ENCODE measurements around the gene CTTNBP2NL. TPM values are rescaled to one million over a fixed set of nuclear protein-coding genes. Genes with fewer than 3 reads are reported as not detected.

Gene CTTNBP2NL
- total RNA-seq, 4 donors from 2014 or later, result 23.0 to 58.3 (median 31.5) TPM

- DNase-seq (ENCODE audit: low spot score), result peak; percentile 34
- peak; percentile 70 for ATAC-seq (ENCODE audit: low FRiP score)
- TF ChIP-seq, protein P1, sequence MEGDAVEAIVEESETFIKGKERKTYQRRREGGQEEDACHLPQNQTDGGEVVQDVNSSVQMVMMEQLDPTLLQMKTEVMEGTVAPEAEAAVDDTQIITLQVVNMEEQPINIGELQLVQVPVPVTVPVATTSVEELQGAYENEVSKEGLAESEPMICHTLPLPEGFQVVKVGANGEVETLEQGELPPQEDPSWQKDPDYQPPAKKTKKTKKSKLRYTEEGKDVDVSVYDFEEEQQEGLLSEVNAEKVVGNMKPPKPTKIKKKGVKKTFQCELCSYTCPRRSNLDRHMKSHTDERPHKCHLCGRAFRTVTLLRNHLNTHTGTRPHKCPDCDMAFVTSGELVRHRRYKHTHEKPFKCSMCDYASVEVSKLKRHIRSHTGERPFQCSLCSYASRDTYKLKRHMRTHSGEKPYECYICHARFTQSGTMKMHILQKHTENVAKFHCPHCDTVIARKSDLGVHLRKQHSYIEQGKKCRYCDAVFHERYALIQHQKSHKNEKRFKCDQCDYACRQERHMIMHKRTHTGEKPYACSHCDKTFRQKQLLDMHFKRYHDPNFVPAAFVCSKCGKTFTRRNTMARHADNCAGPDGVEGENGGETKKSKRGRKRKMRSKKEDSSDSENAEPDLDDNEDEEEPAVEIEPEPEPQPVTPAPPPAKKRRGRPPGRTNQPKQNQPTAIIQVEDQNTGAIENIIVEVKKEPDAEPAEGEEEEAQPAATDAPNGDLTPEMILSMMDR (IDR thresholded peaks at IDR 0.05), result no peak
These were observed 35.9 kb upstream of the CTTNBP2NL start for GRCh38 chr1:112359961-112360767.

- TF ChIP-seq, protein P1 (IDR thresholded peaks at IDR 0.05), result no peak
- DNase-seq (ENCODE audit: low spot score), result no peak
These were observed 32.4 kb upstream of the CTTNBP2NL start for GRCh38 chr1:112363636-112364035.

DNA sequence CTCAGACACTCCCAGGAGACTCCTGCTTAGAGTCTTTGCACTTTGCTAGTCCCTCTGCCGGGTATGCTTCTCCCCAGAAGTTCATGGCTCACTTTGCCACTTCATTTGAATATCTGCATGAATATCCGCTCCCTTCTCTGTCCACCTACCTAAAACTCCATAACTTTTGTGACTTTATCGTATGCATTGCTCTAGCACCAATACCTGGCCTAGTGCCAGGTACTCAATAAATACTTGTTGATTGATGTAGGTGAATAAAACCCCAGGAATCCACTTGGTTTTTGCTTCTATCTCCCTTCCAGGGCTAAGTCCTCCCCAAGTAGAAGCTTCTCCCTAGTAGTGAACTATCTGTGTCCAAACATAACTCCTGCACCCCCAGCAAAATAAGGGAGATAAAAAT lies 27.8 kb upstream of the CTTNBP2NL start:
- DNase-seq (ENCODE audit: low spot score) (no peak), ATAC-seq (ENCODE audit: low FRiP score) (no peak)
- TF ChIP-seq, protein P1 (IDR thresholded peaks at IDR 0.05), result no peak

More at GRCh38 chr1:112363636-112364035, 32.4 kb upstream of the CTTNBP2NL start:
- ATAC-seq (ENCODE audit: low FRiP score), result no peak

DNA sequence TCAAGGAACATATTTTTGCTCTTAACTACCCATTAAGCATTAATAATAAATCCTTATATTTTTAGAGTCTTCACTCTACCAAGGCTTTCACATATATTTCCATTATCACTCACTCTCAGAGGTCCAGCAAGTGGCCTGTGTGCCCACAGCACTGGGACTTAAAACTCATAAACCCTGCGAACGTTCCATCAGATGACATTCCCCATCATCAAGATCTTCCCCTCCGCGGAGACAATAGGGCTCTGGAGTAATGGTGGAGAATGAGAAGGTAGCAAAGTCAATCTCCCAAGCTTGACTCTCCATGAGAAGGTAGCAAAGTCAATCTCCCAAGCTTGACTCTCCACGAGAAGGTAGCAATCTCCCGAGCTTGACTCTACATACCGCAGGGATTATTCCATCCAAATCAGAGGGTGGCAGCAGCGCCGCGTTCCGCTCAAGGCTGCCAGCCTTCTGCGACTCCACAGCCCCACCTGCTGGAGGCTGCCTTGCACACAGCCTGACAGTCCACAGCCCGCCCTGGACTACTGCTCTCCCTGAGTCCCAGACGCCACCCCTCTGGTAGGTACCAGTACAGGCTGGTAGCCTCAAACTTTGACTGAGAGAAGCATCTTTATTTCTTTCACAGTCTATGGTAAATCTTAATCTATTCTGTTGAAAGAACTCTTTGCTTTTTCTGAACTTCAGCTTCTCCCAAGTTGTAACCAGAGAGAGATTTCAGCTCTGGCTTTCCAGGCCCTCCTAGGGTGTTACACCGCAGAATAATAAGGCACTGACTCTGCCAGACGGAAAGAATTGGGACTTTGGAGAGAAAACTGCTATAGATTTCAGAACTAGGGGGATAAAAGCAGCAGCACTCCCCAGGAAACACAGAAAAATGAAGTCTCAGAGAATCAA lies 26.4 kb upstream of the CTTNBP2NL start:
- peak; percentile 94 for DNase-seq (ENCODE audit: low spot score)
- ATAC-seq (ENCODE audit: low FRiP score), result peak; percentile 96
- TF ChIP-seq, protein P1 (IDR thresholded peaks at IDR 0.05), result peak in 2 of 3 donors; percentile 16 to 76

- no peak for ATAC-seq (ENCODE audit: low FRiP score)
- no peak for DNase-seq (ENCODE audit: low spot score)
- TF ChIP-seq, protein P1 (IDR thresholded peaks at IDR 0.05), result no peak
These were observed 25.0 kb upstream of the CTTNBP2NL start for GRCh38 chr1:112370996-112371395.

- ATAC-seq (ENCODE audit: low FRiP score), result no peak
- TF ChIP-seq, protein P1 (IDR thresholded peaks at IDR 0.05), result no peak
These were observed 24.2 kb upstream of the CTTNBP2NL start for GRCh38 chr1:112371775-112372174.

More at GRCh38 chr1:112371775-112372174, 24.2 kb upstream of the CTTNBP2NL start:
- DNase-seq (ENCODE audit: low spot score), result no peak
